H1 (cell line): ENCODE data around the gene GAS2L1. TPM values are rescaled to one million over a fixed set of nuclear protein-coding genes. Genes with fewer than 3 reads are reported as not detected.

Experiments
- CTCF ChIA-PET: fragments of 300-600 bp; sonication (Branson Sonifier 250); formaldehyde crosslinking; loops from one replicate; lab custom pipeline; 2021; ENCODE audit not compliant: partially characterized antibody; lab: Charles Lee
- POLR2A ChIA-PET: fragments of 300-600 bp; sonication (Branson Sonifier 250); formaldehyde crosslinking; loops from one replicate; lab custom pipeline; 2021; ENCODE audit warnings: inconsistent platforms; ENCODE audit not compliant: partially characterized antibody; lab: Charles Lee
- DNase-seq, 2 experiments: peaks; one replicate each; pipeline versions ENCODE4 v3.0.0 to v3.0.0-alpha.2; 2010 to 2022; ENCODE audit warnings: low spot score in 2 of 2, low read depth in 1 of 2, mixed read lengths in 1 of 2
- FAIRE-seq: peaks from 2 replicates; lab custom pipeline; 2011; peaks lifted over from hg19 to GRCh38; lab: Jason Lieb, UNC
- H2AFZ ChIP-seq: 2 replicates; pipeline ENCODE4 v1.8.1; 2012; ENCODE audit warnings: low read length, inconsistent platforms
- H2AK5ac ChIP-seq: 2 replicates; pipeline ENCODE4 v1.6.1; 2013; ENCODE audit warnings: low read depth, low read length
- H2BK120ac ChIP-seq: replicated peaks from 2 replicates; pipeline ENCODE3; 2013; ENCODE audit warnings: low read depth, low read length, inconsistent platforms
- H2BK12ac ChIP-seq: 2 replicates; pipeline ENCODE4 v1.6.1; 2013; ENCODE audit warnings: low read depth, low read length
- H2BK15ac ChIP-seq: 2 replicates; pipeline ENCODE4 v1.6.1; 2013; ENCODE audit warnings: low read length
- H2BK20ac ChIP-seq: 2 replicates; pipeline ENCODE4 v1.6.1; 2013; ENCODE audit warnings: low read length
- H2BK5ac ChIP-seq: 2 replicates; pipeline ENCODE4 v1.6.1; 2013; ENCODE audit warnings: low read depth, low read length
- H3K14ac ChIP-seq: 2 replicates; pipeline ENCODE4 v1.6.1; 2013; ENCODE audit warnings: inconsistent platforms; ENCODE audit not compliant: insufficient read length
- H3K18ac ChIP-seq: 2 replicates; pipeline ENCODE4 v1.6.1; 2013; ENCODE audit warnings: low read length; ENCODE audit errors: extremely low read depth
- H3K23ac ChIP-seq: 2 replicates; pipeline ENCODE4 v1.6.1; 2013; ENCODE audit warnings: inconsistent platforms; ENCODE audit not compliant: insufficient read length
- H3K23me2 ChIP-seq: 2 replicates; pipeline ENCODE4 v1.6.1; 2013; ENCODE audit warnings: low read depth, low read length
- H3K27ac ChIP-seq: 2 replicates; pipeline ENCODE4 v1.6.1; 2011; ENCODE audit warnings: low read depth, low read length, inconsistent platforms
- H3K27me3 ChIP-seq, 4 experiments: replicated peaks in 1 of 4; 1 replicate in 1 of 4; 2 replicates in 3 of 4; pipeline versions ENCODE4 v1.6.1 to v1.8.1; 2011 to 2013; ENCODE audit warnings: low read length in 3 of 4, mild to moderate bottlenecking in 3 of 4, inconsistent platforms in 2 of 4, mixed read lengths in 2 of 4, moderate library complexity in 1 of 4; ENCODE audit not compliant: control insufficient read depth in 3 of 4, insufficient read depth in 3 of 4; ENCODE audit errors: extremely low read depth in 1 of 4
- H3K36me3 ChIP-seq, 4 experiments: 2 replicates each; pipeline versions ENCODE4 v1.6.1 to v1.8.1; 2011 to 2013; ENCODE audit warnings: mild to moderate bottlenecking in 4 of 4, low read length in 3 of 4, moderate library complexity in 2 of 4, control low read depth in 1 of 4, inconsistent platforms in 1 of 4; ENCODE audit not compliant: insufficient read depth in 4 of 4, control insufficient read depth in 2 of 4
- H3K4ac ChIP-seq: replicated peaks from 2 replicates; pipeline ENCODE3; 2013; ENCODE audit warnings: low read length, low read depth, mixed read lengths, inconsistent platforms; ENCODE audit not compliant: insufficient read length
- H3K4me1 ChIP-seq, 4 experiments: replicated peaks in 1 of 4; 1 replicate in 1 of 4; 2 replicates in 3 of 4; pipeline versions ENCODE4 v1.6.1 to v1.8.1; 2011 to 2013; ENCODE audit warnings: low read length in 3 of 4, inconsistent platforms in 2 of 4, mixed read lengths in 1 of 4; ENCODE audit not compliant: insufficient read depth in 4 of 4, control insufficient read depth in 3 of 4
- H3K4me2 ChIP-seq, 2 experiments: 2 replicates each; pipeline versions ENCODE4 v1.6.1 to v1.8.1; 2011 to 2013; ENCODE audit warnings: low read depth in 2 of 2, low read length in 2 of 2, control low read depth in 1 of 2, inconsistent platforms in 1 of 2, mild to moderate bottlenecking in 1 of 2; ENCODE audit not compliant: insufficient read depth in 1 of 2
- H3K4me3 ChIP-seq, 4 experiments: fragments of 200-600, 300-600 bp in 1 of 4; sonication (generic), shearing (Covaris generic), sonication (Bioruptor Twin) in 1 of 4; 2 replicates each; pipeline versions ENCODE4 v1.5.1 to v1.8.1; 2011 to 2016; ENCODE audit warnings: low read length in 4 of 4, low read depth in 3 of 4, control low read depth in 2 of 4, inconsistent platforms in 2 of 4, mild to moderate bottlenecking in 2 of 4, mixed read lengths in 1 of 4, moderate library complexity in 1 of 4; ENCODE audit not compliant: insufficient read depth in 2 of 4; ENCODE audit errors: extremely low read depth in 1 of 4
- H3K56ac ChIP-seq: replicated peaks from 2 replicates; pipeline ENCODE3; 2013; ENCODE audit warnings: low read depth, mild to moderate bottlenecking, mixed read lengths, low read length, inconsistent platforms; ENCODE audit not compliant: insufficient read length
- H3K79me1 ChIP-seq: 2 replicates; pipeline ENCODE4 v1.6.1; 2013; ENCODE audit warnings: low read depth, low read length, control low read depth
- H3K79me2 ChIP-seq, 2 experiments: 2 replicates each; pipeline versions ENCODE4 v1.6.1 to v1.8.1; 2012 to 2013; ENCODE audit warnings: low read length in 2 of 2, mild to moderate bottlenecking in 2 of 2, inconsistent platforms in 1 of 2; ENCODE audit not compliant: insufficient read depth in 2 of 2, control insufficient read depth in 1 of 2
- H3K9ac ChIP-seq, 4 experiments: replicated peaks in 1 of 4; 1 replicate in 1 of 4; 2 replicates in 3 of 4; pipeline versions ENCODE4 v1.6.1 to v1.8.1; 2011 to 2013; ENCODE audit warnings: low read depth in 3 of 4, low read length in 3 of 4, control low read depth in 2 of 4, mild to moderate bottlenecking in 2 of 4, moderate library complexity in 2 of 4, inconsistent platforms in 1 of 4; ENCODE audit errors: extremely low read depth in 1 of 4
- H3K9me3 ChIP-seq, 2 experiments: 2 replicates each; pipeline versions ENCODE4 v1.6.1 to v1.8.1; 2012 to 2013; ENCODE audit warnings: mild to moderate bottlenecking in 2 of 2, moderate library complexity in 2 of 2, control low read depth in 1 of 2, inconsistent platforms in 1 of 2, low read depth in 1 of 2, low read length in 1 of 2, mixed read lengths in 1 of 2; ENCODE audit not compliant: insufficient read depth in 2 of 2
- H4K20me1 ChIP-seq, 2 experiments: replicated peaks in 1 of 2; 2 replicates each; pipeline versions ENCODE3 to v1.8.1; 2011 to 2013; ENCODE audit warnings: inconsistent platforms in 2 of 2, low read length in 2 of 2, mild to moderate bottlenecking in 1 of 2; ENCODE audit not compliant: insufficient read depth in 2 of 2, control insufficient read depth in 1 of 2
- H4K5ac ChIP-seq: 2 replicates; pipeline ENCODE4 v1.6.1; 2013; ENCODE audit warnings: low read length, low read depth, mixed read lengths, inconsistent platforms; ENCODE audit not compliant: insufficient read length
- H4K8ac ChIP-seq: 2 replicates; pipeline ENCODE4 v1.8.0; 2013; ENCODE audit warnings: mild to moderate bottlenecking, moderate library complexity, low read length, inconsistent platforms; ENCODE audit not compliant: insufficient read depth; ENCODE audit errors: extremely low read depth
- H4K91ac ChIP-seq: replicated peaks from 2 replicates; pipeline ENCODE3; 2013; ENCODE audit warnings: low read length, mixed read lengths, inconsistent platforms; ENCODE audit not compliant: insufficient read length
- BACH1 ChIP-seq: IDR thresholded peaks from 2 replicates; pipeline ENCODE4 v1.6.1; 2012; ENCODE audit warnings: low read length, improper control_type of control experiment
- CREB1 ChIP-seq: IDR thresholded peaks from 2 replicates; pipeline ENCODE4 v1.6.1; 2012; ENCODE audit warnings: inconsistent platforms
- EZH2 ChIP-seq: fragments of 200-600 bp; sonication (generic); IDR thresholded peaks from 2 replicates; pipeline ENCODE4 v1.7.1; 2012; ENCODE audit warnings: low read depth, mild to moderate bottlenecking, moderate library complexity, low read length, inconsistent platforms; ENCODE audit not compliant: severe bottlenecking
- GABPA ChIP-seq: IDR thresholded peaks from 2 replicates; pipeline ENCODE4 v1.6.1; 2011; ENCODE audit warnings: mild to moderate bottlenecking, low read length, moderate library complexity, borderline replicate concordance; ENCODE audit not compliant: insufficient read depth
- MAX ChIP-seq: IDR thresholded peaks from 2 replicates; pipeline ENCODE4 v1.6.1; 2012; ENCODE audit warnings: inconsistent platforms
- RAD21 ChIP-seq, 2 experiments: IDR thresholded peaks in 1 of 2; conservative IDR thresholded peaks in 1 of 2; 2 replicates each; pipeline ENCODE4 v1.6.1; 2011; ENCODE audit warnings: low read depth in 2 of 2, low read length in 2 of 2, improper control_type of control experiment in 1 of 2, inconsistent platforms in 1 of 2, mild to moderate bottlenecking in 1 of 2, moderate library complexity in 1 of 2
- WGBS, 2 experiments: shearing (Covaris generic) in 1 of 2; methylation state at CpG; one replicate each; pipeline versions ENCODE4 v1.1.6 to v1.1.7; 2013 to 2015; ENCODE audit warnings: low lambda C conversion rate in 2 of 2, mixed read lengths in 2 of 2, inconsistent platforms in 1 of 2, low coverage in 1 of 2, missing lambda C conversion rate in 1 of 2; ENCODE audit not compliant: insufficient replicate concordance in 2 of 2, insufficient coverage in 1 of 2, insufficient read length in 1 of 2; ENCODE audit errors: extremely low coverage in 1 of 2, missing lambda C conversion rate in 1 of 2; 5-methylcytosine and 5-hydroxymethylcytosine counted together
- polyA plus RNA-seq, 7 experiments: library from polyadenylated mRNA; depleted of rRNA in 3 of 7; stranded (reverse) in 5 of 7; unstranded in 2 of 7; fragments of >200 nt in 5 of 7; fragments of 200-250 nt in 2 of 7; gene quantifications; 1 replicate in 5 of 7; 2 replicates in 1 of 7; 4 replicates in 1 of 7; pipeline versions ENCODE4 v1.2.1 to v1.2.3, GENCODE V29; 2011 to 2013; ENCODE audit warnings: missing spikeins in 2 of 7, mixed read lengths in 2 of 7
- total RNA-seq: library from RNA; stranded (reverse); fragmentation: NEBNext Ultra II Directional; extraction: Animal tissue kit (Norgen Biotek cat#: 25700); gene quantifications from 2 replicates; pipeline ENCODE4 v1.2.1, GENCODE V29; 2021

Gene GAS2L1
- total and polyA plus RNA-seq, 2 of the 8 experiments (the other 6 are each of a cell fraction or from before 2014, with no cell fraction given), result 3.6 to 10.1 TPM

GRCh38 chr22:29275819-29276565 lies 30.5 kb upstream of the GAS2L1 start:
- Histone ChIP-seq H3K23ac (no peak overlapping the region), H3K14ac (no peak overlapping the region), H2BK20ac (no peak overlapping the region), H2BK12ac (no peak overlapping the region), H3K27ac (no peak overlapping the region), H3K23me2 (no peaks in the 10 kb centered on the region), H2BK5ac (no peak overlapping the region), H4K8ac (no peak overlapping the region), H2AFZ (no peak overlapping the region), H3K4me2 (no peak overlapping the region), H4K91ac (no peak overlapping the region), H2AK5ac (no peak overlapping the region), H2BK120ac (no peak overlapping the region), H3K9ac (no peak overlapping the region), H3K56ac (no peak overlapping the region), H3K4ac (no peak overlapping the region), H3K36me3 (peaks cover 52 to 97% (median 81%) of the 10 kb centered on the region in 4 experiments), H4K20me1 (peaks cover 34 to 39% of the 10 kb centered on the region in 2 experiments), H3K18ac (no peak overlapping the region), H3K79me2 (peaks cover 27 to 93% of the 10 kb centered on the region in 2 experiments), H3K79me1 (peaks cover 5% of the 10 kb centered on the region), H3K4me1 (peaks cover 0 to 4% (median 0%) of the 10 kb centered on the region in 4 experiments; a peak in 2 of 7 replicates), H2BK15ac (no peak overlapping the region), H3K9me3 (no peaks in the 10 kb centered on the region), H4K5ac (no peak overlapping the region), H3K27me3 (no peaks in the 10 kb centered on the region), H3K4me3 (no peak overlapping the region)
- WGBS, 2 experiments, result 93 to 100% methylated on average over 2 to 3 of the region's 3 CpGs
- no peak for DNase-seq
- ChIA-PET CTCF (interaction anchor here (0.9 to 1.5 kb wide), 2 partner anchors 37 to 67 kb away, joined by 3 to 6 read pairs; no protein-coding TSS in a partner anchor), POLR2A (interaction anchor here (0.8 to 21.4 kb wide), 12 partner anchors 4 to 110 kb away, joined by 3 to 436 read pairs (median 6); partner anchors contain the start of genes EWSR1, GAS2L1 and RHBDD3)
- no peak for FAIRE-seq
- TF ChIP-seq EZH2 (no peak), GABPA (no peak), CREB1 (no peak), MAX (no peak), RAD21 (IDR thresholded peaks at IDR 0.05 in 1 of 2, conservative IDR thresholded peaks at IDR 0.05 in 1 of 2; ENCODE audit: low read depth in 2 of 2, low read length in 2 of 2) (no peak), BACH1 (no peak)
